HL-60 (cell line): ENCODE data around the gene EBF3.

Source experiments
- DNase-seq, 2 experiments: peaks; one replicate each; pipeline ENCODE4 v3.0.0-alpha.2; 2010 to 2020; ENCODE audit warnings: low read depth in 1 of 2, low spot score in 1 of 2
- H3K27ac ChIP-seq: fragments of 250-450 bp; sonication (Bioruptor Pico); replicated peaks from 2 replicates; pipeline ENCODE4 v1.5.1; 2020; ENCODE audit warnings: mild to moderate bottlenecking, moderate library complexity
- H3K27me3 ChIP-seq: fragments of 250-450 bp; sonication (Bioruptor Pico); 2 replicates; pipeline ENCODE4 v1.5.1; 2021; ENCODE audit warnings: mild to moderate bottlenecking, moderate library complexity; ENCODE audit not compliant: insufficient read depth, poor library complexity, severe bottlenecking
- H3K4me3 ChIP-seq: replicated peaks from 2 replicates; pipeline ENCODE4 v1.5.1; 2011; ENCODE audit warnings: mild to moderate bottlenecking, control low read depth, low read length; ENCODE audit not compliant: insufficient read depth
- GABPA ChIP-seq: IDR thresholded peaks from 2 replicates; pipeline ENCODE4 v1.6.1; 2012; ENCODE audit warnings: low read depth
- POLR2AphosphoS5 ChIP-seq: IDR thresholded peaks from 2 replicates; pipeline ENCODE4 v1.6.1; 2012; ENCODE audit warnings: low read depth
- SPI1 ChIP-seq: IDR thresholded peaks from 2 replicates; pipeline ENCODE4 v1.6.1; 2012; ENCODE audit warnings: low read depth, mild to moderate bottlenecking, borderline replicate concordance
- TF ChIP-seq, protein P1 (sequence below): IDR thresholded peaks from 2 replicates; pipeline ENCODE4 v1.6.1; 2012; ENCODE audit warnings: low read depth; ENCODE audit not compliant: insufficient replicate concordance
- TF ChIP-seq, protein P2 (sequence below): IDR thresholded peaks from one replicate; pipeline ENCODE4 v1.5.1; 2011; ENCODE audit warnings: low read length, control low read depth, inconsistent platforms; ENCODE audit not compliant: insufficient read depth

EBF3 gene

DNA sequence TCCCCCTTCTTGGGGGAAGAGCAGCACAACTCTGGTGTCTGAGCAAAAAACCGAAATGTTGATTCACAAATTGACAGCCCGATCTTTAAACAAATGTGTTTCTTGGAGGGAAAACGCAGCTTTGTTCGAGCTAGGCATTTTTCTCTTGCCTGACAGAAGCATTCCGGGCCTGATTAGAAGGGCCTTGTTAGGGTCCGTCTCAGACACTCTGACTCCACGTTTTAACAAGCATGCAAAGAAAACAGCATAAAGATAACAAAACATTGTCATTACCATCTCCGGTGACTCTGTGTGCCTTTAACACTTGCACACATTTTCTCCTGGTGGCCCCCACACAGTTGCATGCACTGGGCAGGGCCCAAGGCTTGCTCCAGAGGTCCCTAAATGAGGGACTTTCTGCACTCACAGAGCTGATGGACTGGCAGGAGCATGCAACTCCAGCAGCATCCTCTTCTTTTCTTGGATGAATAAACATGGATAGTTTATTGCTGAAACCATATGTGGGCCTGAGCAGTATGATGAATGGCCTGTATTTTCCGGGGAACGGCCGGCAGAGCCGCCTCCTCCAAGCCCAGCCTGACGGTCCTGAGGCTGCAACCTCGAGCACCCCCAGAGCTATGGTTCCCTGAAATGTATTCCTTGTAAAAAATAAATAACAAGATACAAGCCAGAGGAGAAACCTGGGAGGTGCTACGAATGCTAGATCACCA, 50.9 kb downstream of the EBF3 start:
- Histone ChIP-seq H3K27ac (no peak overlapping the region), H3K4me3 (no peak overlapping the region), H3K27me3 (no peaks in the 10 kb centered on the region)
- TF ChIP-seq POLR2AphosphoS5 = no peak
- no peak for TF ChIP-seq GABPA
- no peak for TF ChIP-seq SPI1
- TF ChIP-seq, protein P1, sequence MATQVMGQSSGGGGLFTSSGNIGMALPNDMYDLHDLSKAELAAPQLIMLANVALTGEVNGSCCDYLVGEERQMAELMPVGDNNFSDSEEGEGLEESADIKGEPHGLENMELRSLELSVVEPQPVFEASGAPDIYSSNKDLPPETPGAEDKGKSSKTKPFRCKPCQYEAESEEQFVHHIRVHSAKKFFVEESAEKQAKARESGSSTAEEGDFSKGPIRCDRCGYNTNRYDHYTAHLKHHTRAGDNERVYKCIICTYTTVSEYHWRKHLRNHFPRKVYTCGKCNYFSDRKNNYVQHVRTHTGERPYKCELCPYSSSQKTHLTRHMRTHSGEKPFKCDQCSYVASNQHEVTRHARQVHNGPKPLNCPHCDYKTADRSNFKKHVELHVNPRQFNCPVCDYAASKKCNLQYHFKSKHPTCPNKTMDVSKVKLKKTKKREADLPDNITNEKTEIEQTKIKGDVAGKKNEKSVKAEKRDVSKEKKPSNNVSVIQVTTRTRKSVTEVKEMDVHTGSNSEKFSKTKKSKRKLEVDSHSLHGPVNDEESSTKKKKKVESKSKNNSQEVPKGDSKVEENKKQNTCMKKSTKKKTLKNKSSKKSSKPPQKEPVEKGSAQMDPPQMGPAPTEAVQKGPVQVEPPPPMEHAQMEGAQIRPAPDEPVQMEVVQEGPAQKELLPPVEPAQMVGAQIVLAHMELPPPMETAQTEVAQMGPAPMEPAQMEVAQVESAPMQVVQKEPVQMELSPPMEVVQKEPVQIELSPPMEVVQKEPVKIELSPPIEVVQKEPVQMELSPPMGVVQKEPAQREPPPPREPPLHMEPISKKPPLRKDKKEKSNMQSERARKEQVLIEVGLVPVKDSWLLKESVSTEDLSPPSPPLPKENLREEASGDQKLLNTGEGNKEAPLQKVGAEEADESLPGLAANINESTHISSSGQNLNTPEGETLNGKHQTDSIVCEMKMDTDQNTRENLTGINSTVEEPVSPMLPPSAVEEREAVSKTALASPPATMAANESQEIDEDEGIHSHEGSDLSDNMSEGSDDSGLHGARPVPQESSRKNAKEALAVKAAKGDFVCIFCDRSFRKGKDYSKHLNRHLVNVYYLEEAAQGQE = no peak
- TF ChIP-seq, protein P2, sequence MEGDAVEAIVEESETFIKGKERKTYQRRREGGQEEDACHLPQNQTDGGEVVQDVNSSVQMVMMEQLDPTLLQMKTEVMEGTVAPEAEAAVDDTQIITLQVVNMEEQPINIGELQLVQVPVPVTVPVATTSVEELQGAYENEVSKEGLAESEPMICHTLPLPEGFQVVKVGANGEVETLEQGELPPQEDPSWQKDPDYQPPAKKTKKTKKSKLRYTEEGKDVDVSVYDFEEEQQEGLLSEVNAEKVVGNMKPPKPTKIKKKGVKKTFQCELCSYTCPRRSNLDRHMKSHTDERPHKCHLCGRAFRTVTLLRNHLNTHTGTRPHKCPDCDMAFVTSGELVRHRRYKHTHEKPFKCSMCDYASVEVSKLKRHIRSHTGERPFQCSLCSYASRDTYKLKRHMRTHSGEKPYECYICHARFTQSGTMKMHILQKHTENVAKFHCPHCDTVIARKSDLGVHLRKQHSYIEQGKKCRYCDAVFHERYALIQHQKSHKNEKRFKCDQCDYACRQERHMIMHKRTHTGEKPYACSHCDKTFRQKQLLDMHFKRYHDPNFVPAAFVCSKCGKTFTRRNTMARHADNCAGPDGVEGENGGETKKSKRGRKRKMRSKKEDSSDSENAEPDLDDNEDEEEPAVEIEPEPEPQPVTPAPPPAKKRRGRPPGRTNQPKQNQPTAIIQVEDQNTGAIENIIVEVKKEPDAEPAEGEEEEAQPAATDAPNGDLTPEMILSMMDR = no peak
- DNase-seq = no peak

DNA sequence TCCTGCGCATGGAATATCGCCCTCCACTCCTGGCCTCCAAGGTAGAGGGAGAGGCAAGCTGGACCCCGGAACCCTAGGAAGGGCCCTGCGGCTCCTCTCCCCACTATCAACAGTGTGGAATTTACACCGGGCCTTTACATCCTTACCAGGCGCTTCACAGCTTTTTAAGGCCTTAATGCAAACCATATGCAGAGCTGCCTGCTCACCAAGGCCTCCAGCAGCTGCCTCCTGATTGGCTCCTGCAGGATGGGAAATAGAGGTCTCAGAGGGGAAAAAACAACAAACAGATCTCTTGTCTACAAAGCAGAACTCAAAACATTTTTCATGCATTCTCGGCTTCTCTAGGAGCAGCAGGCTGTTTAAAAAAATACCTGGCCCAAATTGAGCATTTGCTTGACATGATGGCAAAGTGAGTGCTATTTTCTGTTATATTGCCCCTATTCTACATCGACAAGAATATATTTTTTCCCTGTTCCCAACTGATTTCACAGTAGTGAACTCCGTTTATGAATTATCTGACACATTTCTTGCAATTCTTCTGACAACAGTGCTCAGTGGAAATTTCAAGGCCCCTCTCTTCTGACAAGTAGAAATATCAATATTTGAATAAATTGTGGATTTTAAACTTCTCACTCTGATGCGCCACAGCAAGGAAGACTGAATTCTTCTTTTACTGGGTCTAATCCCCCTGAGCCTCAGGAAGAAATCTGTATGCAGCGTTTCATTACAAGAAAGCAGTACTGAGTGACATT, 51.7 kb downstream of the EBF3 start:
- TF ChIP-seq GABPA = no peak
- no peak for TF ChIP-seq POLR2AphosphoS5
- no peak for TF ChIP-seq SPI1
- TF ChIP-seq, protein P2 = no peak
- no peak overlapping the region for H3K27ac ChIP-seq
- no peak overlapping the region for H3K4me3 ChIP-seq
- no peaks in the 10 kb centered on the region for H3K27me3 ChIP-seq
- DNase-seq = no peak

DNA sequence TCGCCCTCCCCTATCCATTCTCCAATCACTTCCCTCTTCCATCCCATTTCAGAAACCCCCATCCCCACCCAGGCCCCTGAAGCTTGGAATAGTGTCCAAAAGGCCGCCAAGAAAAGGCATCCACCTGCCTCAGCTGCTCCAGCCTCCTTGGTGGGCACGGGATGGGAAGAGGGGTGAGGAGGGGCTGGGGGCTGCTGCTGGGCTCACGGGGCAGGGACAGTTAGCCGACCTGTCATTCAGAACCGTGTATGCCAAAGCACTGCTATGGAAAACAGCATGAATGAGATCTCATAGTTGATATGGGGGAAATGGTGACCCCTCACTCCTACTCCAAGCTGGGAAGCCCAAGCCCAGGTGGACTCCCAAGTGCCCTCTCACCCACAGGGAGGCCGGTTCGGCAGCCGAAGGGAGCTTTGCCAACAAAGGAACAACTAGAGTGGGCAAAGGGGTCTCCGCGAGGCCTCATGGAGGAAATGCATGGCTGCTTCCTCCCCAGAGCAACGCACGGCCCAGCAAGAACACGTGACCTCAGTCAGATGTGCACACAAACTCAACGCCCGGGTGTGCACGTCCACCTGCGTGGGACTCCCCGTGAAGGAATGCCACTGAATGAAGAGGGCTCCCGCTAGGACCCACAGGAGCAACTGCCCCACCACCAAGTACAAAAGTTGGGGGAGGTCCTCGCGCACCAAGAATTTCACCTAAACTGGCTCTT, 52.5 kb downstream of the EBF3 start:
- no peak overlapping the region for H3K27ac ChIP-seq
- H3K27me3 ChIP-seq = no peaks in the 10 kb centered on the region
- no peak for DNase-seq
- H3K4me3 ChIP-seq = no peak overlapping the region
- TF ChIP-seq GABPA (no peak), POLR2AphosphoS5 (no peak), SPI1 (no peak)
- TF ChIP-seq, protein P1 = no peak
- TF ChIP-seq, protein P2 = no peak
